ENCODE results near the gene HUNK.

DNA sequence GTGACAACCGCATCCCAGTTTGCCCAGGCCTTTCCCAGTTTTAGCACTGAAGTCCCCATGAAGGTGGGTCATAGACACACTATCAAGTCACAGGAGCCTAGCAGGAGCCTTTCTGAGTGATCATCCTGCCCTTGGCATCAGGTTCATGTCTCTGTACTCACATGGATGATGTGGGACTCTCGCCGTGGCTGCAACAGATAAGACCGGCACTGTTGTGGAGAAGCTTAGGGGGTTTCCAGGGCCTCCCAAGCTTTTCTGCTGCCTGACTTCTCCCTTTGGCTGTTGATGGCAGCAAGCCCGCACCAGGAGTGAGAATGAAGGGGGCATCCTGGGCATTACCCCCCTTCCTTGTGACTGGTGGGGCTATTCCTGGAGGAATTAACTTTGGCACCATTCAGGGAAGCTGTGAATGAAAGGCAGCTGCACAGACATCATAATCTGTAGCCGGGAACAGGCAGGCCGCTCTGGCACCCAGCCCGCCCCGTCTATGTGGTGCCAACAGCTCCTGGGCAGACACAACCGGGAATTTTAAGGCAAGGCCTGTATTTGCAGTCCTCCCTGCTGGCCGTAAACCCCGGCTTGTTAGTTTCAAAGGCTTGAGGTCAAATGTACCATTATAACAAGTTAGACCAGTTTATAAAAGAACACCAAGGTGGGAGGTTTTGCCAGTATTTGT is 148.6 kb downstream of the HUNK start:
- no peak for TF ChIP-seq TAF1 (IDR thresholded peaks at IDR 0.05; ENCODE audit: borderline replicate concordance, insufficient read depth, low read length)
- TF ChIP-seq POLR2AphosphoS5 (IDR thresholded peaks at IDR 0.05; ENCODE audit: low read depth, low read length), result no peak
- TF ChIP-seq, protein P1, sequence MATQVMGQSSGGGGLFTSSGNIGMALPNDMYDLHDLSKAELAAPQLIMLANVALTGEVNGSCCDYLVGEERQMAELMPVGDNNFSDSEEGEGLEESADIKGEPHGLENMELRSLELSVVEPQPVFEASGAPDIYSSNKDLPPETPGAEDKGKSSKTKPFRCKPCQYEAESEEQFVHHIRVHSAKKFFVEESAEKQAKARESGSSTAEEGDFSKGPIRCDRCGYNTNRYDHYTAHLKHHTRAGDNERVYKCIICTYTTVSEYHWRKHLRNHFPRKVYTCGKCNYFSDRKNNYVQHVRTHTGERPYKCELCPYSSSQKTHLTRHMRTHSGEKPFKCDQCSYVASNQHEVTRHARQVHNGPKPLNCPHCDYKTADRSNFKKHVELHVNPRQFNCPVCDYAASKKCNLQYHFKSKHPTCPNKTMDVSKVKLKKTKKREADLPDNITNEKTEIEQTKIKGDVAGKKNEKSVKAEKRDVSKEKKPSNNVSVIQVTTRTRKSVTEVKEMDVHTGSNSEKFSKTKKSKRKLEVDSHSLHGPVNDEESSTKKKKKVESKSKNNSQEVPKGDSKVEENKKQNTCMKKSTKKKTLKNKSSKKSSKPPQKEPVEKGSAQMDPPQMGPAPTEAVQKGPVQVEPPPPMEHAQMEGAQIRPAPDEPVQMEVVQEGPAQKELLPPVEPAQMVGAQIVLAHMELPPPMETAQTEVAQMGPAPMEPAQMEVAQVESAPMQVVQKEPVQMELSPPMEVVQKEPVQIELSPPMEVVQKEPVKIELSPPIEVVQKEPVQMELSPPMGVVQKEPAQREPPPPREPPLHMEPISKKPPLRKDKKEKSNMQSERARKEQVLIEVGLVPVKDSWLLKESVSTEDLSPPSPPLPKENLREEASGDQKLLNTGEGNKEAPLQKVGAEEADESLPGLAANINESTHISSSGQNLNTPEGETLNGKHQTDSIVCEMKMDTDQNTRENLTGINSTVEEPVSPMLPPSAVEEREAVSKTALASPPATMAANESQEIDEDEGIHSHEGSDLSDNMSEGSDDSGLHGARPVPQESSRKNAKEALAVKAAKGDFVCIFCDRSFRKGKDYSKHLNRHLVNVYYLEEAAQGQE (IDR thresholded peaks at IDR 0.05; ENCODE audit: insufficient read depth in 1 of 2, low read depth in 2 of 2, low read length in 2 of 2), result no peak
- TF ChIP-seq SIN3A (IDR thresholded peaks at IDR 0.05; ENCODE audit: borderline replicate concordance, insufficient read depth, low read length), result no peak
